GM10248 (cell line): ENCODE measurements around the gene CNBP.

Experiments used
- CTCF ChIA-PET: fragments of 300-600 bp; sonication (Branson Sonifier 250); formaldehyde crosslinking; extraction: SDS; loops from one replicate; lab custom pipeline; 2021; ENCODE audit warnings: antibody characterized with exemption; lab: Yijun Ruan, JAX
- POLR2A ChIA-PET: fragments of 350-650 bp; sonication (Branson Sonifier 250); formaldehyde crosslinking; extraction: SDS; loops from one replicate; lab custom pipeline; 2020; ENCODE audit warnings: antibody characterized with exemption; lab: Yijun Ruan, JAX
- DNase-seq: peaks from one replicate; pipeline ENCODE4 v3.0.0; 2012; ENCODE audit errors: extremely low spot score
- CTCF ChIP-seq: IDR thresholded peaks from 2 replicates; pipeline ENCODE4 v1.5.1; 2012; ENCODE audit warnings: mild to moderate bottlenecking, low read depth; ENCODE audit errors: extremely low read depth, missing control alignments, control extremely low read depth

The CNBP gene

GRCh38 chr3:129132097-129132866 is 51.4 kb downstream of the CNBP start:
- TF ChIP-seq CTCF = no peak
- ChIA-PET CTCF (interaction anchor here (1.1 to 1.2 kb wide), 3 partner anchors 13 to 114 kb away, joined by 3 to 5 read pairs (median 3); no protein-coding TSS in a partner anchor), POLR2A (interaction anchor here (0.6 kb wide), 1 partner anchor 146 kb away, joined by 7 read pairs; the partner anchor contains the start of gene HMCES)

GRCh38 chr3:129131465-129132088 is 52.1 kb downstream of the CNBP start:
- CTCF ChIA-PET = interaction anchor here (1.1 to 1.6 kb wide), 3 partner anchors 10 to 114 kb away, joined by 3 to 5 read pairs (median 3); partner anchors contain the start of gene RAB43
- POLR2A ChIA-PET = interaction anchor here (0.6 kb wide), 1 partner anchor 147 kb away, joined by 7 read pairs; the partner anchor contains the start of gene HMCES
- no peak for DNase-seq
- no peak for TF ChIP-seq CTCF

More at GRCh38 chr3:129132097-129132866, 51.4 kb downstream of the CNBP start:
- DNase-seq = no peak

GRCh38 chr3:129130291-129130813 is 53.3 kb downstream of the CNBP start:
- TF ChIP-seq CTCF = no peak
- ChIA-PET CTCF (interaction anchor here (1.6 kb wide), 1 partner anchor 9 kb away, joined by 3 read pairs; the partner anchor contains the start of gene RAB43), POLR2A (no interaction called here)
- no peak for DNase-seq

GRCh38 chr3:129128357-129129155 is 55.1 kb downstream of the CNBP start:
- no peak for DNase-seq
- TF ChIP-seq CTCF = no peak
- POLR2A ChIA-PET = no interaction called here
- CTCF ChIA-PET = interaction anchor here (1.0 to 1.1 kb wide), 3 partner anchors 19 to 158 kb away, joined by 3 read pairs; no protein-coding TSS in a partner anchor

- ChIA-PET POLR2A (interaction anchor here (0.8 kb wide), 1 partner anchor 189 kb away, joined by 3 read pairs; a partner anchor contains a TSS), CTCF (interaction anchor here (1.0 kb wide), 1 partner anchor 119 kb away, joined by 4 read pairs; no protein-coding TSS in a partner anchor)
- TF ChIP-seq CTCF = no peak
- DNase-seq = no peak
Observed at GRCh38 chr3:129126726-129127280, 56.9 kb downstream of the CNBP start.
